Stimulated activated CD8-positive, alpha-beta memory T cell treated with anti-CD3 and anti-CD28 coated beads, Interleukin-12 subunit alpha, Interleukin-12 subunit beta, amount 100 ng/mL, for 1 hour (primary cell): ENCODE measurements around the gene KRTAP5-4.
"Not testable (repeated sequence)": the region's sequence is repeated elsewhere in the genome, so short reads cannot be mapped to it uniquely, and the experiment has no call there.

Experiments used
- DNase-seq: peaks from one replicate; pipeline ENCODE4 v3.0.0-alpha.2; 2020; ENCODE audit warnings: low read depth

KRTAP5-4 gene

DNA sequence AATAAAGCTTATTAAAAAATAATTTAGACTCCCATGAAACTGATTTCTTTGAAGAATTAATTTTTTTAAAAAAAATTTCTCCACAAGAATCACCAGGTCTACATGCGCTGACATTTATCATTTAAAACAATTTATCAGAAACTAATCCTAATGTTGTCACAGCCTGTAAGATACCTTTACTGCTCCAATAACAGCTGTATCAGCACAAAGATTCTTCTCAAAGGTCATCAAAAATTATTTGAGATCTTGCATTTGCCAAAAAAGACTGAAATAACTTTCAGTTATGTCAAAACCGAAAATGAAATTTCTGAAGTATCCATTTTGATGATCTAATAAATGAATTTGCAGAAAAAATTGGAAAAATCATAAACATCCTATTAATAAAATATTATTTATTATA is 15.7 kb upstream of the KRTAP5-4 start:
- no peak for DNase-seq

GRCh38 chr11:1636291-1636950 is 14.5 kb upstream of the KRTAP5-4 start:
- no peak for DNase-seq

GRCh38 chr11:1633864-1634263 is 11.9 kb upstream of the KRTAP5-4 start:
- no peak for DNase-seq

DNA sequence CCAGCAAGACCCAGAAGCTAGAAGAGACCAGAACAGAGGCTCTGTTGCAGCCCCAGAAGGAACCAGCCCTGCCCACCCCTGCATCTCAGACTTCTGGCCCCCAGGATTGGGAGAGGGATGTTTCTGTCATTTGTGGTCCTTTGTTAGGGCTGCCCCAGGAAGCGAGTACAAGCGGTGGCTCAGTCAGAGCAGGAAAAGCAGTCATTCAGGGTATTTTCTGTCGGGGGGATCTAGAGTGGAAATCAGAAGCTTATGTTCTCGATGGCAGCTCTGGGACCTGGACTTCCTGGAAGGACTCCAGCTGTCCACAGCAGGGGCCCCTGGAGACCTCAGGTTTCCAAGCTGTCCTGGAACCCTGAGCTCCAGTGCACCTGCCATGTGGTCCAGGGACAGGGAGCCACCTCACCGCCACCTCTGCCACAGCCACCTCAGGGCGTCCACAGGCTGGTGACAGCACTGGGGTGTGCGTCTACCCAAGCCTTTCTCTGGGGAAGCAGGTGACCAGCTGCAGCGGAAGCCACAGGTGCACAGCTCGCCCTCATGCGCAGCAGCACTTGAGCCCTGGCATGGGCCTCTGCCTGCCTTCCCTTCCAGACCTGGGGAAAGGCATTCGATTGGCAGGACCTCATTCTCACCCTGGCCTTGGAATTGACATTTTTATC is 10.2 kb upstream of the KRTAP5-4 start:
- no peak for DNase-seq

- no peak for DNase-seq
These were observed 9.2 kb upstream of the KRTAP5-4 start for GRCh38 chr11:1631066-1631568.

- DNase-seq: no peak
These were observed 8.3 kb upstream of the KRTAP5-4 start for GRCh38 chr11:1630271-1630670.

DNA sequence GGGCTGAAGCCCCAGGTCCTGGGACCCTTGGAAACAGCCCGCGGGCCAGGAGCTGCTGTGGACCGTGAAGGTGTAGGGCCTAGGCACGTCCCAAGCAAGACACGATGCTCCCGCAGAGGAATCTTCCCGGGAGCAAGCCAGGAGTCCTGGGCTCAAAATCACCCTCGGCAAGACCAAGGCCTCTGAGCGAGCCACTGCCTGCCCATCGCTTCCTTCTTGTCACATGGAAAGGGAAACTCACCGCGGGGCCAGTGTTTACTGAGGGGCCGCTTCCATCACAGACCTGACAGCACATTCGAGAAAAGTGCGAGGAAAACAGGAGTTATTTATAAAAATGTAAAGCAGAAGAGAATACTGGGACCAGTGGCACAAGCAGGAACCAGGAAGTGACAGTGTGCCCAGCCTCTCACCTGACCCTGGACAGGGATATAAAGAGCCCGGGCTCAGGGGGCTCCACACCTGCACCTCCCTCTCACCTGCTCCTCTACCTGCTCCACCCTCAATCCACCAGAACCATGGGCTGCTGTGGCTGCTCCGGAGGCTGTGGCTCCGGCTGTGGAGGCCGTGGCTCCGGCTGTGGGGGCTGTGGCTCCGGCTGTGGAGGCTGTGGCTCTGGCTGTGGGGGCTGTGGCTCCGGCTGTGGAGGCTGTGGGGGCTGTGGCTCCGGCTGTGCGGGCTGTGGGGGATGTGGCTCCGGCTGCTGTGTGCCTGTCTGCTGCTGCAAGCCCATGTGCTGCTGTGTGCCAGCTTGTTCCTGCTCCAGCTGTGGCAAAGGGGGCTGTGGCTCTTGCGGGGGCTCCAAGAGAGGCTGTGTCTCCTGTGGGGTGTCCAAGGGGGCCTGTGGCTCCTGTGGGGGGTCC is 7.6 kb upstream of the KRTAP5-4 start, which contains the start of gene KRTAP5-5:
Gene KRTAP5-5, plus strand, starts transcription at position 450 of the 860 bp plus-strand sequence. Its CDS starts 66 bp downstream, at position 516.
- no peak for DNase-seq

DNA sequence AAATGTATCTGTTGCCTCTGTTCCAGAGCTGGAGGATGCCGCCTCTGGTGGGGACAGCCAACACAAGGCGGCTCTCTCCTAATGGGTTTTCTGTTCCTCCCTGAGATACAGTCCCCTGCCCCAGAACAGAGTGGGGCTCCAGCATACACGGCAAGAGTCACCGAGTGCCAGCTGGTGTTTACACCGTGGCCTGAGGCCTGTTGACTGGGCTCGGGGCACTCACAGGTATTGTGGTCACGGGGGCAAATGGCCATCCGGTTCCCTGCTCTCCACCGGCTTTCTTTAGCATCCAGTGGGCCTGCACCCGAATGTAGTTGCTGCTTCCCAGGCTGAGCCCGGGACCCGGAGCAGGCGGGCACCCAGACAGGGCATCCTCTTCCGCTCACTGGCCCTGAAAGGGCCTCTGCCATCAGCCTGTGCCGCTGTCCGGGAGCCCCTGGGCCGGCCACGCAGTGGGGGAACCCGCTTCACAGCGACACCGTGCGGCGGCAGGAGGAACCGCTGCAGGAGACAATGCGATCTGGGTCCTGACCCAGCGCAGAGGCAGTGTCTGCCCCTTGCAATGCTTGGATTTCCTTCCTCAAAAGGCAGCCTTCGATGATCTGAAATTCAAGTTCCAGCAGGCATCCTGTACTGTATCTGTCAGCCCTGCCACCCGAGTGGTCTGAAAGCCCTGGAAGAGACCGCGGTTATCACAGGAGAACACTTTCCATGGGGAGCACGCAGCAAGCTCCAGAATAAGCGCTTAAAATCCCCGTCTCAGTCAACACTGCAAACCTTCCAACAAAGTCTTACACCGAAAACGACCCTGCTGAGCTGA is 6.8 kb upstream of the KRTAP5-4 start:
- DNase-seq: peak; percentile 40

- DNase-seq: no peak
These were observed 3.6 kb upstream of the KRTAP5-4 start for GRCh38 chr11:1625541-1625940.

DNA sequence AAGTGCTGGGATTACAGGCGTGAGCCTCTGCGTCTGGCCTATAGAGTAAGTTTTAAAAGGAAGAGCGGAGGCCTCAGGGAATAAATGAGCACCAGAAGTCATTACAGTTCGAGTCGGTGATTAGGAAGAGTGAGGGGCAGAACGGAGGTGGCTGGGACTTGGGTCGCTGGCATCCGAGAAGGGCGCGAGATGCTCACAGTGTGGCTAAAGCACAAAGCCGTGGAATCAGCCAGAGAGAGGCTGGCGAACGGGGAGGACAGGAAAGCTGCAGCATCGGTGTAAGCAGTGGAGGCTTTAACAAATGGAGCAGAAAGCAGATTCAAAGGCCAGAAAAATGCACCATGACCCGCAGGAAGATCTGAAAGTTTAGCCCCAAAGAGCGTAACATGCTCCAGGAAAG is 2.7 kb upstream of the KRTAP5-4 start:
- no peak for DNase-seq

GRCh38 chr11:1623716-1624115 is 1.8 kb upstream of the KRTAP5-4 start:
- no peak for DNase-seq

GRCh38 chr11:1619449-1619848 is 2.5 kb downstream of the KRTAP5-4 start:
- DNase-seq: no peak

DNA sequence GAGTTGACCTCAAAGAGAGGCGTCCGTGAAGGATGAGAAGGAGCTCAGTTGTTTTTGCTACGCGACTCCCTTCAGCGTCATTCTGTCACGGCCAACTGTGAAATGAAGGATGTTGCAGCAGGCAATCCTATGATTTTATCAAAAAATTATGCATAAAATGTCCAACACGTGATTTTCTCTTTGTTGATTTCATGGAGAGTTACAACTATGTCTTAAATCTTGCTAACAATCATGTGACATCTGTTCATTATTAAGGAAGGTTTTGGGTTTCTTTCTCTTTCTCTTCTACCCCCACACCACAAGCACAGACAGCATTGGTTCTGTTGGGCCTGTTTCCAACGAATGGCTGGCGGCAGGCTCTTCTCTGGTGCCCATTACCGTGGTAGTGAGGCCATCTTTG is 3.7 kb downstream of the KRTAP5-4 start:
- DNase-seq: no peak

DNA sequence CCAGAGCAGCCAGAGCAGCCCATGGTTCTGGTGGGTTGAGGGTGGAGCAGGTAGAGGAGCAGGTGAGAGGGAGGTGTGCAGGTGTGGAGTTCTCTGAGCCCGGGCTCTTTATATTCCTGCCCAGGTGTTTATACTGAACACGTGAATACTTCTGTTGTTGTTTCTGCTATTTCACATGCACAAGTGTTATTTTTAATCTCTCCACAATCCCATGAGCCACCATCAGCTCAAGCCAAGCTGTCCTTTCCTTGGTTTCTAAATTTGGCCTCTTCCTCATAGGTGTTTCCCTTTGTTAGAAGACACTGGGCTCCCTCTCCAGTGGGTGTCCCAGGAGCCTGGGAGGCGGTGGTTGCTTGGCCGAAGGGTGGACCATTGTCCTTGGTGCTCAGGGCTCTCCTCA is 13.6 kb downstream of the KRTAP5-4 start, which contains the start of gene KRTAP5-3:
Gene KRTAP5-3, minus strand, starts transcription at position 101 of the 400 bp plus-strand sequence. Its CDS starts 78 bp downstream, at position 23.
- DNase-seq: no peak

- DNase-seq: not testable (repeated sequence)
These were observed 14.0 kb downstream of the KRTAP5-4 start for GRCh38 chr11:1607901-1608300.

- DNase-seq: not testable (repeated sequence)
These were observed 14.6 kb downstream of the KRTAP5-4 start for GRCh38 chr11:1607156-1607845.

DNA sequence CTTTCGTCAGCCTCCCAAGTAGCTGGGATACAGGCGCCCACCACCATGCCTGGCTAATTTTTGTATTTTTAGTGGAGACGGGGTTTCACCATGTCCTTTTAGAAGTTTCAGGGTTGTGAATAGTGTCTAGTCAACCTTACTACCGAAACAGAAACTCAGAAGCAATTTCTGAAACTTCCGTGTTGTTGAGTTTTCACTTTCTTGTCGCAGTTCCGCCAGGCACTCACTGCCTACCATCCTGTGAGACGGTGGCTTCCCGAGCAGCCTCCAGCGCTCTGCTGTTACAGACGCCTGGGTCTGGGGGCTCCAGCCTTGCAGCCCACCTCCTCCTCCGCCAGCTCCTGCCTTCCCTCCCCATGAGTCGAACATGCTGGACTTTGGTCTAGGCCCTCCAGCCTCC is 16.0 kb downstream of the KRTAP5-4 start:
- not testable (repeated sequence) for DNase-seq

GRCh38 chr11:1604711-1605110 is 17.2 kb downstream of the KRTAP5-4 start:
- DNase-seq: no peak

GRCh38 chr11:1604181-1604580 is 17.8 kb downstream of the KRTAP5-4 start:
- DNase-seq: no peak

- DNase-seq: no peak
These were observed 18.3 kb downstream of the KRTAP5-4 start for GRCh38 chr11:1603629-1604028.

DNA sequence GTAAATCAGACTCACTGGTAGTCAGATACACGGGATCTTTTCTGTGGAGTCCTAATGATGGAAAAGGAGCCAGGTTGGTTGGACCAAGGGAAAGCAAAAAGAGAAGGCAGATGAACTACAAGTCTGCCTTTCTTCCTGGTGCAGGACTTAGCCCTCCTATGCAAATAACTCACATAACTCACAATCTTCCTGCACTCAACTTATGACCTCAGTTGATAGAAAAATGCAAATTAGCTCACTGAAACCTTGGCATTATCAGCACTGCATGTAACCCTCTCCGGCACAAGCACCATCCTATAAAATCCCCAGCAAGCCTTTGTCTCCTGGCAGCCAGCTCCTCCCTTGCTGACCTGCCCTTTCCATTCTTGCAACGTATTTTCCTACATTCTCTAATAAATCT is 20.3 kb downstream of the KRTAP5-4 start:
- DNase-seq: not testable (repeated sequence)
